GM12872 (cell line): ENCODE measurements around the gene HSPB9.

Experiments
- TF ChIP-seq, protein P1 (sequence below): IDR thresholded peaks from 3 replicates; pipeline ENCODE4 v1.5.1; 2011; ENCODE audit warnings: low read depth, mild to moderate bottlenecking, low read length, moderate library complexity; ENCODE audit not compliant: insufficient read depth

The HSPB9 gene, protein sequence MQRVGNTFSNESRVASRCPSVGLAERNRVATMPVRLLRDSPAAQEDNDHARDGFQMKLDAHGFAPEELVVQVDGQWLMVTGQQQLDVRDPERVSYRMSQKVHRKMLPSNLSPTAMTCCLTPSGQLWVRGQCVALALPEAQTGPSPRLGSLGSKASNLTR

DNA sequence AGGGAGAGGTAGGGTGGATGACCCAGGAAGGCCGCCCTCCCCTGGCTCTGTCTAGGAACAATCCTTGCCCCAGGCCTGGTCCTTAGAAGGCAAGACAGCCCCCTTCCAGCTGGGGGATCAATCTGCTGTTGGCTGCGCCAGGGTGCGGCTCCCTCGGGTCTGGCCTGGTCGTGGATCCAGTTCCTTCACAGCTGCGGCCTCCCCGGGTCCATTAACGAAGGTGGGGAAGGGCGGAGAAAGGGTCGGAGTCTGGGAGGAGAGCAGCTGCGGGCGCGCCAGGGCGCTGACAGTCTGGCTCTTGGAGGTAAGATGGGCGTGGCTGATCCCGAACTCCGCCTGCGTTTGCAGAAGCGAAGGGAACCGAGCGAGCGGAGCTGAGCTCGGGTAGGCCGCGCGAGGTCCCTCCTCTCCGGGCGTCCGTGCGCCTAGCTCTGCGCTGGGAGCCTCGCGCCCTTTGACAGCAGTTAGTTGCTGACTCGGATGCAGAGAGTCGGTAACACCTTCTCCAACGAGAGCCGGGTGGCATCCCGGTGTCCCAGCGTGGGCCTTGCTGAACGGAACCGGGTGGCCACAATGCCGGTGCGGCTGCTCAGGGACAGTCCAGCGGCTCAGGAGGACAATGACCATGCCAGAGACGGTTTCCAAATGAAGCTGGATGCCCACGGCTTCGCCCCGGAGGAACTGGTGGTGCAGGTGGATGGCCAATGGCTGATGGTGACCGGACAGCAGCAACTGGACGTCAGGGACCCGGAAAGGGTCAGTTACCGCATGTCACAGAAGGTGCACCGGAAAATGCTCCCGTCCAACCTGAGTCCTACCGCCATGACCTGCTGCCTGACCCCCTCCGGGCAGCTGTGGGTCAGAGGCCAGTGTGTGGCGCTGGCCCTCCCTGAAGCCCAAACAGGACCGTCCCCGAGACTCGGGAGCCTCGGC is at the start of gene HSPB9:
Gene HSPB9 (plus strand): TSS at position 434 of the 933 bp plus-strand sequence. CDS start 47 bp downstream, at position 481.
- TF ChIP-seq, protein P1, sequence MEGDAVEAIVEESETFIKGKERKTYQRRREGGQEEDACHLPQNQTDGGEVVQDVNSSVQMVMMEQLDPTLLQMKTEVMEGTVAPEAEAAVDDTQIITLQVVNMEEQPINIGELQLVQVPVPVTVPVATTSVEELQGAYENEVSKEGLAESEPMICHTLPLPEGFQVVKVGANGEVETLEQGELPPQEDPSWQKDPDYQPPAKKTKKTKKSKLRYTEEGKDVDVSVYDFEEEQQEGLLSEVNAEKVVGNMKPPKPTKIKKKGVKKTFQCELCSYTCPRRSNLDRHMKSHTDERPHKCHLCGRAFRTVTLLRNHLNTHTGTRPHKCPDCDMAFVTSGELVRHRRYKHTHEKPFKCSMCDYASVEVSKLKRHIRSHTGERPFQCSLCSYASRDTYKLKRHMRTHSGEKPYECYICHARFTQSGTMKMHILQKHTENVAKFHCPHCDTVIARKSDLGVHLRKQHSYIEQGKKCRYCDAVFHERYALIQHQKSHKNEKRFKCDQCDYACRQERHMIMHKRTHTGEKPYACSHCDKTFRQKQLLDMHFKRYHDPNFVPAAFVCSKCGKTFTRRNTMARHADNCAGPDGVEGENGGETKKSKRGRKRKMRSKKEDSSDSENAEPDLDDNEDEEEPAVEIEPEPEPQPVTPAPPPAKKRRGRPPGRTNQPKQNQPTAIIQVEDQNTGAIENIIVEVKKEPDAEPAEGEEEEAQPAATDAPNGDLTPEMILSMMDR: no peak

DNA sequence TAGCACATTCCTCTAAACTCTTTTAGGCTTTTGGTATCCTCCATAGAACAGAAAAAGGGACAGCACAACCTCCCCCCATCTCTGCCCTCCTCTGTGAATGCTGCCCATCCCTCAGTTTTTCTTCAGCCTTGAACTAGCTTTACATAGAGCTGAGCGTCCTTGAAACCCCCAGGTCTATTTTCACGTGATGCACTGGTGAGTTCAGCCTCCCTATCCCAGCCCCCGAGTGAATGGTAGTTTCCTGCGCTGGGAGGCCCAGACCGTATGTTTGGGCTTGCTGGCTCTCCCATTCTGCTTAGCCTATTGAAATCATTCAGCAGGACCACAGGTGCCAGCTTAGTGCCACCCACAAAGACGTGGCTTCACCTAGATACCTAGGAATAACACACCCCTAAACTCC is 46.8 kb upstream of the HSPB9 start:
- TF ChIP-seq, protein P1: no peak

DNA sequence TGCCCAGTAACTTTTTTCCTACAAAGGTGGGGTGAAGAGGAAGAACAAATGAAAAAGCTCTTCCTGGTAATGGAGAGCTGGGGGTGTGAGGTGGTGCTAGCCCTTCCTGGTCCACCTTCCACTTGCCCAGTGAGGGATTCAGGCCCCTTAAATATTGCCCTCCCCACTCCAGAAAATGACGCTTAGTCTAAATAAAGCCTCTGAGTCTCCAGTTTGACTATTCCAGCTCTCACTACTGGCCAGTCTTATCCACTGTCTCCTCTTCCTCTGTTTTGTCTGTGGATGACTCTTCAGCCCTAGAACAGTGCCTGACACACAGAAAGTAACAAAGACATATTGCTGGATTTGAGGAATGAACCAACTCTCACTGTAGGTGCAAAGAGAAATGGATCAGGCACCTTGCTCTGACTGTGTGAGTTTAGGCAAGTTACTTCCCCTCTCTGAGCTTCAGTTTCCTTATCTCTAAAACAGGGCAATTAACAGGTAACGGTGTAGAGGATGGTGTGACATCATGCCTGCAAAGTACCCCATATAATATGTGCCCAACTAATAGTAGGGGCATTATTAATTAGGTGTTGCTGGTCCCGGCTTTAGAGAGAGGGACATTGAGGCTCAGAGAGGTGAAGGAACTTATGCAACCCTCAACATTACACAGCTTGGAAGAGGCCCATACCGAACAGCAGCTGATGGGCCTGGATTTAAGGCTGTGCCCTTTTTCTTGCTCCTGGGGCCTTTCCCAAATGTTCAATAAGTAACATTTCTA is 45.6 kb upstream of the HSPB9 start:
- TF ChIP-seq, protein P1: no peak

DNA sequence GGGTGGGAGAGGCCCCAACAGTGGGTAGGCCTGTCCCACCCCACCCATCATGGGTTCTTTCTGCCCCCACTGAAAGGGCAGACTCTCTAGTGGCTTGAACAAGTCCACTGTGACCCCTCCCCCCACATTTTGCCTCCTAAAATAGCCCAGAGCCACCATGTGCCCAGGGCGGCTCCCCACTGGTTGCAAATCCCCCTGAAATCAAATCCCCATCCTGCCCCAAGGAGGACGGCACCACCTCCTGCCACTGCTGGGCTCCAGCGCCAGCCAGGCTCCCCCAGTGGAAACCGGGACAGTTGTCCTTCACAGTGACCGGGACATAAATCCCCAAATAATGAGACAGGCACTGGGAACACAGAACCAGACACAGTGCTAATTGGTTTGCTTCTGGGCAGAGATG is 44.8 kb upstream of the HSPB9 start:
- TF ChIP-seq, protein P1: no peak

DNA sequence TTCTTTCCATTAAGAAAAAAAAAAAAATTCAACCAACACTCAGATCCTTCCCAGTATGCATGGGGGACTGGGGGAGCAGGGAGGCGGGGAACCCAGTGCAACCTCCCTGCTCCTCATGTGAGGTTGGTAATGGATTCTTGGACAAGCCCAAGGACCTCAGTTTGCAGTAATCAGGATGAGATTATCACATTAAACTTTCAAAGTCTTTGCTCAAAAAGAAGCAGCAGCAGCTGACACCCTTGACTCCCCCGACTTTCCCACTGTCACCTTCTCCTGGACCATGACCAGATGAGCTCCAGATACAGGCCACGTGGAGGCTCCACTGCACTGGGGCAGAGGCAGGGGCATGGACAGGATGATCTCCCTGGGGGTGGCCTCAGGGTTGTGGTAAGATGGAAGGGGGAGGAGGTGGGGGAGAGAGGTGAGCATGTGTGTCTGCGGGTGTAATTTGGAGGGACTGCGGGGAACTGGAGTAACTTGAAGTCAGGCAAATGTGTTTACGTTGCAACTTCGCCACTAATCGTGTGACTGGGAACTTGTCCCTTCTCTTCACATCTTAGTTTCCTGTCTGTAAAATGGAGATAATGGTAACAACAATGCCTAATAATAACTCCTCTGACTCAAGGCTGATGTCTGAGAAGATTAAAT is 44.1 kb upstream of the HSPB9 start:
- TF ChIP-seq, protein P1: no peak

DNA sequence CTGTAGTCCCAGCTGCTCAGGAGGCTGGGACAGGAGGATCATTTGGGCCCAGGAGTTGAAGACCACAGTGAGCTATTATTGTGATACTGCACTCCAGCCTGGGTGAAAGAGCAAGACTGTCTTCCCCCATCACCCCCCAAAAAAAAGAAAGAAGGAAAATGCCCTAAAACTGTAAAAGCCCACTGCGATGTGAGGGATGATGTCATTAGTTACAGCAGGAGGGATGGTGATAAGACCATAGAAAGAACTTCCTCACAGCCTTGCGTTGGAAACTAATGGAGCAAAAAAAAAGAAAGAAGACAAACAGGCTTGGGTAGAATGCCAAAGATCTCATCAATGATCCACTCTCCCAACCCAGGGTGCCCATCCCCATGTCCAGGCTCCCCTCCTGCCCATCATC is 43.1 kb upstream of the HSPB9 start:
- TF ChIP-seq, protein P1: no peak

DNA sequence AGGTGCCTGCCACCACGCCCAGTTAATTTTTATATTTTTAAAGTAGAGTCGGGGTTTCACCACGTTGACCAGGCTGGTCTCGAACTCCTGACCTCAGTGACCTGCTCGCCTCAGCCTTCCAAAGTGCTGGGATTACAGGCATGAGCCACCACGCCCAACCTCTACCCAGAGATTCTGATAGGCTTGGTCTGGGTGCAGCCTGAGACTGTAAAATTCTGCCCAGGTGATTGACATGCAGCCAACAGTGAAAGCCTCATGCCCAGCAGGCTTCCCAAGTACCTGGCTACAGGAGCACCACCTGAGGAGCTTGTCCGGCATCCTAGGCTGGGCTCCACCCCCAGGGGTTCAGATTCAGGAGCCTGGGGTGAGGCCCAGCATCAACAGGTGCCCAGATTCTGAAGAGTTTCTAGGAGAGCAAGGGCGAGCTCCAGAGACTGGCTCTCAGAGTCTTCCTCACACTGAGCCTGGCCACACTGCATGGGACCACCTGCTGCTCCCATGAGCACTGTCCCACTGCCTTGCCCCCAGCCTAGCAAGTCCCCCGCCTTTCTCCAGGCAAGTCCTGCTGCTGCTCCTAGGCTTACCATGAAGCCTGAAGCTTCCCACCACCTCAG is 41.0 kb upstream of the HSPB9 start:
- TF ChIP-seq, protein P1: no peak
